Body of pancreas (tissue), 4 donors: ENCODE results near the gene FAM72A.
"Not testable (repeated sequence)": the region's sequence is repeated elsewhere in the genome, so short reads cannot be mapped to it uniquely, and the experiment has no call there.

Experiments used
- POLR2A ChIP-seq, 3 donors: fragments of 450-650 bp; IDR thresholded peaks; one replicate each; pipeline ENCODE4 v1.6.1; 2016; ENCODE audit warnings: antibody characterized with exemption in 3 of 3, mild to moderate bottlenecking in 2 of 3
- TF ChIP-seq, protein P1 (sequence below), 7 experiments: fragments of 450-650 bp in 4 of 7; fragments of 200-600 bp in 3 of 7; sonication (generic) in 3 of 7; IDR thresholded peaks; one replicate each; pipeline ENCODE4 v1.5.1; 2016 to 2019; ENCODE audit warnings: antibody characterized with exemption in 7 of 7

DNA sequence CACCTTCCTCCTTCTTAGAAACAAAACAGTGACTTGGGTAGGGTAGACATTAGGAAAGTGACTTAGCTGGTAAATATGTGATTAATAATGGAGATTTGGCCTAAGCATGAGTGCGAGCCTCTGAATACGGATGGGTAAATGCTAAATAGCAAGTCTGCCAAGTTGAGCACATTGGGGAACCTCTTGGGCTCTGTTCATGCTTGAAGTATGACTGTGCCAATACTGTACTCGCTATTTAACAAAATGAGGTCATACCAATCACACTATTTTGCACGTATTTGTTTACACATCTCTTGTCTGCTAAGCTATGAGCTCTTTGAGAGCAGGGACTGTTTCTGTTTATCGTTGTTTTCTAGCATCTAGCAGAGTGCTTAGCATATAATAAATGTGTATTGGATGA is 24.2 kb upstream of the FAM72A start:
- TF ChIP-seq, protein P1, sequence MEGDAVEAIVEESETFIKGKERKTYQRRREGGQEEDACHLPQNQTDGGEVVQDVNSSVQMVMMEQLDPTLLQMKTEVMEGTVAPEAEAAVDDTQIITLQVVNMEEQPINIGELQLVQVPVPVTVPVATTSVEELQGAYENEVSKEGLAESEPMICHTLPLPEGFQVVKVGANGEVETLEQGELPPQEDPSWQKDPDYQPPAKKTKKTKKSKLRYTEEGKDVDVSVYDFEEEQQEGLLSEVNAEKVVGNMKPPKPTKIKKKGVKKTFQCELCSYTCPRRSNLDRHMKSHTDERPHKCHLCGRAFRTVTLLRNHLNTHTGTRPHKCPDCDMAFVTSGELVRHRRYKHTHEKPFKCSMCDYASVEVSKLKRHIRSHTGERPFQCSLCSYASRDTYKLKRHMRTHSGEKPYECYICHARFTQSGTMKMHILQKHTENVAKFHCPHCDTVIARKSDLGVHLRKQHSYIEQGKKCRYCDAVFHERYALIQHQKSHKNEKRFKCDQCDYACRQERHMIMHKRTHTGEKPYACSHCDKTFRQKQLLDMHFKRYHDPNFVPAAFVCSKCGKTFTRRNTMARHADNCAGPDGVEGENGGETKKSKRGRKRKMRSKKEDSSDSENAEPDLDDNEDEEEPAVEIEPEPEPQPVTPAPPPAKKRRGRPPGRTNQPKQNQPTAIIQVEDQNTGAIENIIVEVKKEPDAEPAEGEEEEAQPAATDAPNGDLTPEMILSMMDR (IDR thresholded peaks at IDR 0.05): not testable (repeated sequence)
- TF ChIP-seq POLR2A (IDR thresholded peaks at IDR 0.05): not testable (repeated sequence)
